GM12878 (cell line): ENCODE data around the gene PHF2. TPM values are rescaled to one million over a fixed set of nuclear protein-coding genes. Genes with fewer than 3 reads are reported as not detected.

Source experiments
- ATAC-seq: fragments of 200-7000 bp; cut with Tn5 transposase; 3 replicates; pipeline ENCODE4 v1.9.1; 2020; ENCODE audit warnings: mild to moderate bottlenecking, moderate library complexity
- BruUV-seq: library from RNA; stranded (reverse); fragments of 400-500 nt; replicated peaks from 2 replicates; lab custom pipeline; 2021; lab: Mats Ljungman, UMichigan
- CTCF ChIA-PET: fragments of 300-600 bp; sonication (Branson Sonifier 250); formaldehyde crosslinking; extraction: SDS; loops from one replicate; lab custom pipeline; 2021; ENCODE audit warnings: inconsistent platforms; lab: Yijun Ruan, JAX
- POLR2A ChIA-PET: fragments of 350-600 bp; formaldehyde crosslinking; extraction: SDS; loops from one replicate; lab custom pipeline; 2021; ENCODE audit warnings: inconsistent platforms; lab: Charles Lee
- RAD21 ChIA-PET: fragments of 300-600 bp; sonication (Branson Sonifier 250); formaldehyde crosslinking; loops from one replicate; lab custom pipeline; 2023; ENCODE audit warnings: antibody characterized with exemption; ENCODE audit not compliant: unreplicated experiment; lab: Charles Lee
- SMC1A ChIA-PET: fragments of 300-600 bp; sonication (Branson Sonifier 250); formaldehyde crosslinking; loops from one replicate; lab custom pipeline; 2023; ENCODE audit not compliant: unreplicated experiment, uncharacterized antibody; lab: Charles Lee
- DNase-seq: peaks from one replicate; pipeline ENCODE4 v3.0.0-alpha.2; 2011; ENCODE audit warnings: low read depth, low spot score
- FAIRE-seq: peaks from 3 replicates; lab custom pipeline; 2011; peaks lifted over from hg19 to GRCh38; lab: Jason Lieb, UNC
- H2AFZ ChIP-seq: 2 replicates; pipeline ENCODE4 v1.6.0; 2011; ENCODE audit warnings: low read depth, low read length, control low read depth; ENCODE audit not compliant: control insufficient read depth
- H3K27ac ChIP-seq: 2 replicates; pipeline ENCODE4 v1.5.1; 2011; ENCODE audit warnings: control low read depth; ENCODE audit not compliant: control insufficient read depth, insufficient read depth
- H3K27me3 ChIP-seq, 2 experiments: replicated peaks in 1 of 2; 2 replicates each; pipeline versions ENCODE4 v1.6.0 to v1.6.1; 2011; ENCODE audit warnings: low read length in 1 of 2; ENCODE audit not compliant: control insufficient read depth in 2 of 2, insufficient read depth in 2 of 2
- H3K36me3 ChIP-seq, 2 experiments: 2 replicates each; pipeline ENCODE4 v1.5.1; 2011; ENCODE audit warnings: low read length in 1 of 2; ENCODE audit not compliant: control insufficient read depth in 2 of 2, insufficient read depth in 2 of 2
- H3K4me1 ChIP-seq: 2 replicates; pipeline ENCODE4 v1.6.1; 2011; ENCODE audit warnings: mild to moderate bottlenecking, low read length, moderate library complexity, mixed read lengths; ENCODE audit not compliant: control insufficient read depth, insufficient read depth
- H3K4me2 ChIP-seq: 2 replicates; pipeline ENCODE4 v1.6.0; 2011; ENCODE audit warnings: control low read depth; ENCODE audit not compliant: control insufficient read depth, insufficient read depth
- H3K4me3 ChIP-seq: fragments of 200-600 bp; sonication (generic); 2 replicates; pipeline ENCODE4 v1.5.1; 2016
- H3K79me2 ChIP-seq: 2 replicates; pipeline ENCODE4 v1.6.0; 2011; ENCODE audit warnings: low read length; ENCODE audit not compliant: control insufficient read depth, insufficient read depth
- H3K9ac ChIP-seq: 2 replicates; pipeline ENCODE4 v1.8.0; 2011; ENCODE audit warnings: low read length, control low read depth, mixed read lengths; ENCODE audit not compliant: control insufficient read depth, insufficient read depth
- H3K9me3 ChIP-seq: replicated peaks from 3 replicates; pipeline ENCODE4 v1.5.1; 2011; ENCODE audit warnings: mild to moderate bottlenecking, low read length; ENCODE audit not compliant: control insufficient read depth, insufficient read depth
- H4K20me1 ChIP-seq: 2 replicates; pipeline ENCODE4 v1.6.0; 2011; ENCODE audit not compliant: control insufficient read depth, insufficient read depth
- CTCF ChIP-seq, 3 experiments: IDR thresholded peaks in 2 of 3; conservative IDR thresholded peaks in 1 of 3; 2 replicates each; pipeline ENCODE4 v1.5.1; 2011; ENCODE audit warnings: low read depth in 3 of 3, low read length in 3 of 3, mild to moderate bottlenecking in 3 of 3, control low read depth in 2 of 3, moderate library complexity in 2 of 3, inconsistent platforms in 1 of 3, mixed read lengths in 1 of 3; ENCODE audit not compliant: control insufficient read depth in 2 of 3, insufficient read depth in 1 of 3; ENCODE audit errors: extremely low read depth in 1 of 3
- ETV6 ChIP-seq, 2 experiments: fragments of 450-650 bp in 1 of 2; IDR thresholded peaks in 1 of 2; conservative IDR thresholded peaks in 1 of 2; 2 replicates each; pipeline ENCODE4 v1.6.1; 2014; ENCODE audit warnings: antibody characterized with exemption in 1 of 2, borderline replicate concordance in 1 of 2, low read depth in 1 of 2, mild to moderate bottlenecking in 1 of 2, moderate library complexity in 1 of 2
- IKZF2 ChIP-seq, 2 experiments: fragments of 450-650 bp; IDR thresholded peaks; 2 replicates each; pipeline ENCODE4 v1.6.1; 2017; ENCODE audit warnings: mild to moderate bottlenecking in 2 of 2, moderate library complexity in 2 of 2
- KDM1A ChIP-seq: fragments of 200-600 bp; sonication (generic); IDR thresholded peaks from 2 replicates; pipeline ENCODE4 v1.6.1; 2016; ENCODE audit warnings: borderline replicate concordance
- MYB ChIP-seq: fragments of 150-350 bp; IDR thresholded peaks from 2 replicates; pipeline ENCODE4 v1.6.1; 2014; ENCODE audit warnings: mild to moderate bottlenecking, low read depth, low read length, borderline replicate concordance
- WRNIP1 ChIP-seq: IDR thresholded peaks from 2 replicates; pipeline ENCODE4 v1.6.1; 2011; ENCODE audit warnings: low read depth, low read length, improper control_type of control experiment, borderline replicate concordance
- WGBS: methylation state at CpG from one replicate; pipeline ENCODE4 v1.1.6; 2016; ENCODE audit warnings: low lambda C conversion rate; ENCODE audit not compliant: insufficient replicate concordance, insufficient coverage; ENCODE audit errors: missing lambda C conversion rate; 5-methylcytosine and 5-hydroxymethylcytosine counted together
- in situ Hi-C: fragments of 300-500 bp; cut with MboI; formaldehyde crosslinking; loops from 9 replicates; pipeline ENCODE4 v1.14.3; 2018; ENCODE audit warnings: mixed read lengths
- intact Hi-C: fragments of 100-400 bp; cut with micrococcal nuclease; formaldehyde crosslinking; loops from one replicate; pipeline ENCODE4 v1.14.2; 2022; ENCODE audit not compliant: unreplicated experiment
- polyA plus RNA-seq, 11 experiments: library from polyadenylated mRNA; depleted of rRNA in 4 of 11; unstranded in 6 of 11; stranded (reverse) in 5 of 11; fragments of >200 nt; fragmentation: Nextera tagmentation in 4 of 11; fragmentation: Illumina TruSeq in 1 of 11; extraction: Ambion mirVana in 4 of 11; extraction: Trizol in 1 of 11; gene quantifications; 1 replicate in 1 of 11; 2 replicates in 10 of 11; pipeline versions ENCODE4 v1.2.1 to v1.2.3, GENCODE V29; 2011 to 2016; ENCODE audit warnings: inconsistent platforms in 2 of 11, missing spikeins in 2 of 11, low read depth in 1 of 11
- total RNA-seq, 4 experiments: library from RNA; depleted of rRNA in 3 of 4; stranded (reverse); fragments of >200 nt in 3 of 4; fragmentation: Illumina TruSeq in 1 of 4; extraction: Trizol in 1 of 4; gene quantifications; 2 replicates each; pipeline versions ENCODE4 v1.2.1 to v1.2.3, GENCODE V29; 2013 to 2021

The PHF2 gene
- total and polyA plus RNA-seq, 10 of the 15 experiments (the other 5 are each of a cell fraction or from before 2014, with no cell fraction given): 0.34 to 13.3 (median 5.5) TPM

DNA sequence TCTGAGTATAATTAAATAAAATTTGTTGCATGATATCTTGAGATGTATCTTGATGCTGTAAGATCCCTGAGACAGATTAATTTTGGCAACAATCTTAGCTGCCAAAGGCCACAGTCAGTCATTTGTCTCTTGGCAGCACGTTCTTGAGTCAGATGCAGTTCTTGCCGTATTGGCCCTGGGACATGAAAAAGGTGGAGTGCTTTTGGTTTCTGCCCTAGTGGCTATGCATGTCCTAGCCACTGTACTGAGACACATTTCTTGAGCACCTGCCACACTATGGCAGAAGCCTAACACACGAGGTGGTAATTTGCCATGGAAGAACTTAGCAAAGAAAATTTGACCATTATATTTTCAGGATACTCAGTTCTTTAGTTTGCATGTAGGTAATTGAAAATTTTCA, 45.0 kb upstream of the PHF2 start:
- H3K4me3 ChIP-seq: no peak overlapping the region
- no peak overlapping the region for H3K27ac ChIP-seq
- no peak overlapping the region for H3K4me2 ChIP-seq
- H3K9ac ChIP-seq: no peak overlapping the region
- WGBS: 97% methylated on average over 3 of the region's 3 CpGs
- ChIA-PET SMC1A (no interaction called here), RAD21 (no interaction called here), POLR2A (no interaction called here), CTCF (interaction anchor here (0.9 kb wide), 1 partner anchor 35 kb away, joined by 3 read pairs; no protein-coding TSS in a partner anchor)
- H3K79me2 ChIP-seq: no peaks in the 10 kb centered on the region
- FAIRE-seq (no peak), ATAC-seq (peak; percentile 44; the same call in 2 of the 3 replicates), DNase-seq (no peak)
- intact Hi-C loops (no loop called here), in situ Hi-C loops (no loop called here)
- H3K36me3 ChIP-seq: peaks cover 20% of the 10 kb centered on the region in 2 experiments
- H2AFZ ChIP-seq: no peak overlapping the region
- BruUV-seq: no TSS peak
- H3K4me1 ChIP-seq: no peaks in the 10 kb centered on the region; the same call in 1 of the 2 replicates
- TF ChIP-seq ETV6 (conservative IDR thresholded peaks at IDR 0.05 in 1 of 2, IDR thresholded peaks at IDR 0.05 in 1 of 2; ENCODE audit: borderline replicate concordance in 1 of 2, low read depth in 1 of 2): no peak
- TF ChIP-seq CTCF (IDR thresholded peaks at IDR 0.05 in 2 of 3, conservative IDR thresholded peaks at IDR 0.05 in 1 of 3; ENCODE audit: control insufficient read depth in 2 of 3, extremely low read depth in 1 of 3, insufficient read depth in 1 of 3, low read depth in 3 of 3, low read length in 3 of 3): 0 out of 6 replicates have a peak, but pooled peaks of 1 of the 3 experiments have one; percentile 2
- no peaks in the 10 kb centered on the region for H4K20me1 ChIP-seq
- H3K27me3 ChIP-seq: no peaks in the 10 kb centered on the region
- no peaks in the 10 kb centered on the region for H3K9me3 ChIP-seq

- Histone ChIP-seq H3K36me3 (peaks cover 20 to 26% of the 10 kb centered on the region in 2 experiments), H3K27ac (no peak overlapping the region), H3K4me2 (no peak overlapping the region), H3K4me3 (no peak overlapping the region), H3K9ac (no peak overlapping the region), H3K79me2 (no peaks in the 10 kb centered on the region), H3K4me1 (no peaks in the 10 kb centered on the region; the same call in 1 of the 2 replicates), H2AFZ (no peak overlapping the region), H3K9me3 (no peaks in the 10 kb centered on the region), H3K27me3 (no peaks in the 10 kb centered on the region), H4K20me1 (no peaks in the 10 kb centered on the region)
- ChIA-PET RAD21 (no interaction called here), POLR2A (no interaction called here), SMC1A (no interaction called here), CTCF (no interaction called here)
- in situ Hi-C loops (no loop called here), intact Hi-C loops (no loop called here)
- DNase-seq (no peak), FAIRE-seq (no peak), ATAC-seq (no peak)
- WGBS: 97% methylated on average over 8 of the region's 8 CpGs
- BruUV-seq: no TSS peak
- no peak for TF ChIP-seq KDM1A
- TF ChIP-seq MYB: no peak
- no peak for TF ChIP-seq IKZF2 (IDR thresholded peaks at IDR 0.05)
- TF ChIP-seq WRNIP1: no peak
Observed at GRCh38 chr9:93532141-93532540, 44.2 kb upstream of the PHF2 start.
